H9 (cell line): ENCODE data around the gene PEX14. TPM values are rescaled to one million over a fixed set of nuclear protein-coding genes. Genes with fewer than 3 reads are reported as not detected.

Experiments
- DNase-seq: peaks from one replicate; pipeline ENCODE4 v3.0.0-alpha.2; 2017
- H2AFZ ChIP-seq: one replicate; pipeline ENCODE4 v1.6.1; 2013; ENCODE audit warnings: mild to moderate bottlenecking, low read length, control low read depth, moderate library complexity
- H2AK5ac ChIP-seq: 2 replicates; pipeline ENCODE4 v1.6.1; 2013; ENCODE audit warnings: low read length, control low read depth, mixed read lengths; ENCODE audit not compliant: insufficient read length
- H2BK120ac ChIP-seq: one replicate; pipeline ENCODE4 v1.6.1; 2013; ENCODE audit warnings: low read depth, mild to moderate bottlenecking, low read length, control low read depth, inconsistent platforms; ENCODE audit not compliant: poor library complexity, severe bottlenecking
- H2BK12ac ChIP-seq: 2 replicates; pipeline ENCODE4 v1.6.1; 2013; ENCODE audit warnings: low read length, control low read depth, mixed read lengths, low read depth; ENCODE audit not compliant: insufficient read length
- H2BK15ac ChIP-seq: 2 replicates; pipeline ENCODE4 v1.6.1; 2013; ENCODE audit warnings: low read depth, low read length, control low read depth
- H2BK20ac ChIP-seq: one replicate; pipeline ENCODE4 v1.6.1; 2013; ENCODE audit warnings: low read depth, mild to moderate bottlenecking, low read length, control low read depth, inconsistent platforms; ENCODE audit not compliant: poor library complexity, severe bottlenecking
- H2BK5ac ChIP-seq: 2 replicates; pipeline ENCODE4 v1.6.1; 2013; ENCODE audit warnings: low read length, control low read depth, mixed read lengths; ENCODE audit not compliant: insufficient read length
- H3K14ac ChIP-seq: 2 replicates; pipeline ENCODE4 v1.6.1; 2013; ENCODE audit warnings: low read length, control low read depth; ENCODE audit not compliant: insufficient read depth
- H3K18ac ChIP-seq: 2 replicates; pipeline ENCODE4 v1.6.1; 2013; ENCODE audit warnings: low read depth, mild to moderate bottlenecking, mixed read lengths, low read length, control low read depth; ENCODE audit not compliant: insufficient read length
- H3K23ac ChIP-seq: 2 replicates; pipeline ENCODE4 v1.6.1; 2013; ENCODE audit warnings: low read length, control low read depth, mixed read lengths, low read depth; ENCODE audit not compliant: insufficient read length
- H3K23me2 ChIP-seq: 2 replicates; pipeline ENCODE4 v1.6.1; 2013; ENCODE audit warnings: low read depth, mild to moderate bottlenecking, mixed read lengths, low read length, control low read depth; ENCODE audit not compliant: insufficient read length, poor library complexity, severe bottlenecking
- H3K27ac ChIP-seq: 2 replicates; pipeline ENCODE4 v1.5.1; 2013; ENCODE audit warnings: low read length, control low read depth, mixed read lengths, low read depth; ENCODE audit not compliant: insufficient read length
- H3K27me3 ChIP-seq: 2 replicates; pipeline ENCODE4 v1.6.1; 2013; ENCODE audit warnings: low read length, control low read depth, inconsistent platforms; ENCODE audit not compliant: insufficient read depth
- H3K4ac ChIP-seq: 2 replicates; pipeline ENCODE4 v1.6.1; 2013; ENCODE audit warnings: low read depth, mild to moderate bottlenecking, control low read depth, inconsistent platforms, low read length, moderate library complexity
- H3K4me1 ChIP-seq: 2 replicates; pipeline ENCODE4 v1.6.1; 2013; ENCODE audit warnings: low read length, control low read depth, inconsistent platforms; ENCODE audit not compliant: insufficient read depth
- H3K4me2 ChIP-seq: 2 replicates; pipeline ENCODE4 v1.6.1; 2013; ENCODE audit warnings: low read length, control low read depth, mixed read lengths; ENCODE audit not compliant: insufficient read length, insufficient read depth
- H3K56ac ChIP-seq: 2 replicates; pipeline ENCODE4 v1.6.1; 2013; ENCODE audit warnings: low read depth, mild to moderate bottlenecking, mixed read lengths, low read length, control low read depth; ENCODE audit not compliant: insufficient read length
- H3K79me1 ChIP-seq: 2 replicates; pipeline ENCODE4 v1.6.1; 2013; ENCODE audit warnings: low read depth, mild to moderate bottlenecking, moderate library complexity, low read length, control low read depth, inconsistent platforms; ENCODE audit not compliant: insufficient read depth, poor library complexity, severe bottlenecking
- H3K79me2 ChIP-seq: 2 replicates; pipeline ENCODE4 v1.6.1; 2013; ENCODE audit warnings: low read length, control low read depth, inconsistent platforms; ENCODE audit not compliant: insufficient read depth
- H3K9ac ChIP-seq: 2 replicates; pipeline ENCODE4 v1.6.1; 2013; ENCODE audit warnings: low read length, control low read depth, mixed read lengths; ENCODE audit not compliant: insufficient read length; ENCODE audit errors: extremely low read depth
- H3K9me3 ChIP-seq: one replicate; pipeline ENCODE4 v1.6.1; 2013; ENCODE audit warnings: low read depth, low read length, inconsistent platforms; ENCODE audit not compliant: control insufficient read depth
- H3T11ph ChIP-seq: one replicate; pipeline ENCODE4 v1.6.1; 2013; ENCODE audit warnings: mild to moderate bottlenecking, low read length, control low read depth, inconsistent platforms
- H4K20me1 ChIP-seq: one replicate; pipeline ENCODE4 v1.6.1; 2013; ENCODE audit not compliant: control insufficient read depth, insufficient read length, insufficient read depth
- H4K5ac ChIP-seq: 2 replicates; pipeline ENCODE4 v1.6.1; 2013; ENCODE audit warnings: low read depth, mild to moderate bottlenecking, mixed read lengths, low read length, control low read depth; ENCODE audit not compliant: insufficient read length
- H4K8ac ChIP-seq: replicated peaks from 2 replicates; pipeline ENCODE4 v1.6.1; 2013; ENCODE audit warnings: low read length, control low read depth, mixed read lengths, low read depth; ENCODE audit not compliant: insufficient read length
- H4K91ac ChIP-seq: 2 replicates; pipeline ENCODE4 v1.6.1; 2013; ENCODE audit warnings: low read depth, mild to moderate bottlenecking, moderate library complexity, mixed read lengths, low read length, control low read depth; ENCODE audit not compliant: insufficient read length
- H3K27ac Mint-ChIP-seq, 3 experiments: 2 replicates in 2 of 3; 3 replicates in 1 of 3; pipeline ENCODE4 v1.8.0; 2020 to 2021; ENCODE audit warnings: mixed read lengths in 3 of 3, mild to moderate bottlenecking in 1 of 3, moderate library complexity in 1 of 3
- H3K27me3 Mint-ChIP-seq: 2 replicates; pipeline ENCODE4 v1.8.0; 2021; ENCODE audit warnings: low read depth, mild to moderate bottlenecking, moderate library complexity, mixed read lengths
- H3K36me3 Mint-ChIP-seq, 3 experiments: 2 replicates in 2 of 3; 3 replicates in 1 of 3; pipeline ENCODE4 v1.8.0; 2020 to 2021; ENCODE audit warnings: low read depth in 3 of 3, mixed read lengths in 3 of 3; ENCODE audit not compliant: insufficient read depth in 1 of 3
- H3K4me1 Mint-ChIP-seq, 2 experiments: 2 replicates each; pipeline ENCODE4 v1.8.0; 2020; ENCODE audit warnings: mixed read lengths in 2 of 2
- H3K4me3 Mint-ChIP-seq, 2 experiments: 2 replicates in 1 of 2; 3 replicates in 1 of 2; pipeline ENCODE4 v1.8.0; 2020 to 2021; ENCODE audit warnings: mild to moderate bottlenecking in 2 of 2, mixed read lengths in 2 of 2, moderate library complexity in 1 of 2
- H3K9me3 Mint-ChIP-seq, 2 experiments: 2 replicates in 1 of 2; 3 replicates in 1 of 2; pipeline ENCODE4 v1.8.0; 2020; ENCODE audit warnings: mild to moderate bottlenecking in 2 of 2, mixed read lengths in 2 of 2, moderate library complexity in 1 of 2
- CTCF ChIP-seq: fragments of 200-600 bp; sonication (generic); conservative IDR thresholded peaks from 3 replicates; pipeline ENCODE4 v1.8.0; 2021; ENCODE audit warnings: antibody characterized with exemption, mild to moderate bottlenecking
- WGBS: extraction: QIAGEN DNeasy Blood & Tissue Kit; methylation state at CpG from one replicate; pipeline ENCODE4 v1.1.7; 2013; ENCODE audit warnings: missing lambda C conversion rate, low lambda C conversion rate, mixed read lengths; ENCODE audit not compliant: insufficient read length; ENCODE audit errors: extremely low coverage; 5-methylcytosine and 5-hydroxymethylcytosine counted together
- total RNA-seq: library from RNA; stranded (reverse); gene quantifications from 2 replicates; pipeline ENCODE4 v1.2.1, GENCODE V29; 2021

Gene PEX14
- total RNA-seq, 1 experiment from 2014 or later: 23.9 TPM

DNA sequence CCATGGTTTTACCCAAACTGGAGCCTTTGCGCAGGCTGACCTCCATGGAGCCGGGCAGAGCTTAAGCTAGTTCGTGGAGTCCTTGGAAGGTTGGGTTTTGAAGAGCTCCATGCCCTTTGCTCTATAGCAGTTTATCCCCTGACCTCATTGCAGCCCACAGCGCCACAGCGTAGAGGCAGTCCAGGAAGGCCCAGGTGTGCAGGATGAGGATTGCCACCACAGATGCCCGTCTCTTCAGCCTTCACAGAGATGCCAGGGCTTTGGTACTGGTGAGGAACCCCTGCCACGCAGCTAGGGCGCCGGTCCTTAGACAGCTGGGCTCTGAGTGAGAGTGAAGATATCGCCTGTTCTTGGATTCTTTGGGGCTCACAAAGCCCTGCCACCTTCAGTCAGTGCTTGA, 138.6 kb downstream of the PEX14 start:
- H3K9me3 ChIP-seq: no peaks in the 10 kb centered on the region
- no peaks in the 10 kb centered on the region for H3K79me2 ChIP-seq
- H3K4me1 ChIP-seq: no peaks in the 10 kb centered on the region; the same call in 1 of the 2 replicates
- Mint-ChIP-seq H3K4me1 (peaks cover 19 to 24% of the 10 kb centered on the region in 2 experiments), H3K27me3 (no peaks in the 10 kb centered on the region), H3K9me3 (no peaks in the 10 kb centered on the region), H3K27ac (0 out of 7 replicates have a peak overlapping the region, but pooled peaks of 1 of the 3 experiments have one; percentile 11), H3K4me3 (no peak overlapping the region), H3K36me3 (0 out of 7 replicates have a peak, but pooled peaks cover 0 to 3% (median 2%) of the 10 kb centered on the region in 3 experiments)
- H3K4me2 ChIP-seq: no peak overlapping the region
- H4K5ac ChIP-seq: no peak overlapping the region
- H3T11ph ChIP-seq: no peak overlapping the region
- H3K18ac ChIP-seq: no peak overlapping the region
- peak; percentile 16 for DNase-seq
- H2AK5ac ChIP-seq: no peak overlapping the region
- H3K79me1 ChIP-seq: no peaks in the 10 kb centered on the region
- TF ChIP-seq CTCF: no peak
- no peak overlapping the region for H3K56ac ChIP-seq
- WGBS: no CpG with 5 or more reads among the region's 10 CpGs
- H3K27ac ChIP-seq: no peak overlapping the region
- H2BK15ac ChIP-seq: no peak overlapping the region
- no peaks in the 10 kb centered on the region for H4K20me1 ChIP-seq
- H3K4ac ChIP-seq: no peak overlapping the region
- H2AFZ ChIP-seq: no peak overlapping the region
- H2BK5ac ChIP-seq: no peak overlapping the region
- H2BK12ac ChIP-seq: no peak overlapping the region
- H4K91ac ChIP-seq: no peak overlapping the region
- no peak overlapping the region for H3K9ac ChIP-seq
- H4K8ac ChIP-seq: no peak overlapping the region
- no peak overlapping the region for H2BK120ac ChIP-seq
- no peak overlapping the region for H2BK20ac ChIP-seq
- H3K23me2 ChIP-seq: no peaks in the 10 kb centered on the region
- no peak overlapping the region for H3K23ac ChIP-seq
- no peaks in the 10 kb centered on the region for H3K27me3 ChIP-seq
- H3K14ac ChIP-seq: no peak overlapping the region
